Mesenchymal stem cell (in vitro differentiated cells and primary cell): ENCODE data around the gene TMEM260.

Experiments
- DNase-seq: peaks from one replicate; pipeline ENCODE4 v3.0.0-alpha.2; 2013
- H2AFZ ChIP-seq: one replicate; pipeline ENCODE4 v1.6.1; 2013; ENCODE audit warnings: low read depth, mild to moderate bottlenecking, control low read depth, inconsistent platforms, low read length, moderate library complexity
- H2AK5ac ChIP-seq: 2 replicates; pipeline ENCODE4 v1.6.1; 2013; ENCODE audit warnings: low read length, moderate library complexity, mild to moderate bottlenecking, inconsistent platforms; ENCODE audit not compliant: severe bottlenecking
- H2BK120ac ChIP-seq: one replicate; pipeline ENCODE4 v1.6.1; 2013; ENCODE audit warnings: low read depth, mild to moderate bottlenecking, inconsistent platforms, low read length, moderate library complexity
- H2BK12ac ChIP-seq, 2 experiments: one replicate each; pipeline ENCODE4 v1.6.1; 2013; ENCODE audit warnings: inconsistent platforms in 2 of 2, low read length in 2 of 2, mild to moderate bottlenecking in 2 of 2, moderate library complexity in 2 of 2, control low read depth in 1 of 2
- H2BK15ac ChIP-seq: one replicate; pipeline ENCODE4 v1.6.1; 2013; ENCODE audit warnings: mild to moderate bottlenecking, low read depth, inconsistent platforms; ENCODE audit not compliant: poor library complexity, severe bottlenecking
- H2BK5ac ChIP-seq: 2 replicates; pipeline ENCODE4 v1.6.1; 2013; ENCODE audit warnings: low read depth, mild to moderate bottlenecking, low read length, control low read depth, inconsistent platforms; ENCODE audit not compliant: poor library complexity, severe bottlenecking
- H3K14ac ChIP-seq, 2 experiments: one replicate each; pipeline ENCODE4 v1.6.1; 2013; ENCODE audit warnings: inconsistent platforms in 2 of 2, low read length in 2 of 2, control low read depth in 1 of 2, mild to moderate bottlenecking in 1 of 2, moderate library complexity in 1 of 2
- H3K18ac ChIP-seq, 2 experiments: one replicate each; pipeline ENCODE4 v1.6.1; 2013; ENCODE audit warnings: inconsistent platforms in 2 of 2, low read length in 2 of 2, control low read depth in 1 of 2, low read depth in 1 of 2, mild to moderate bottlenecking in 1 of 2
- H3K23ac ChIP-seq, 2 experiments: one replicate each; pipeline ENCODE4 v1.6.1; 2013; ENCODE audit warnings: inconsistent platforms in 2 of 2, low read length in 2 of 2, mild to moderate bottlenecking in 2 of 2, moderate library complexity in 2 of 2, control low read depth in 1 of 2
- H3K27ac ChIP-seq: 2 replicates; pipeline ENCODE4 v1.5.1; 2013; ENCODE audit warnings: mild to moderate bottlenecking, moderate library complexity, low read length, control low read depth, inconsistent platforms; ENCODE audit not compliant: poor library complexity, severe bottlenecking
- H3K27me3 ChIP-seq, 2 experiments: 2 replicates each; pipeline versions ENCODE4 v1.6.1 to v1.7.0; 2013; ENCODE audit warnings: low read length in 2 of 2, mild to moderate bottlenecking in 2 of 2, moderate library complexity in 2 of 2, control low read depth in 1 of 2, inconsistent platforms in 1 of 2; ENCODE audit not compliant: control insufficient read depth in 1 of 2, insufficient read depth in 1 of 2
- H3K36me3 ChIP-seq, 2 experiments: 2 replicates each; pipeline versions ENCODE4 v1.6.1 to v1.7.0; 2013; ENCODE audit warnings: low read length in 2 of 2, control low read depth in 1 of 2, inconsistent platforms in 1 of 2, low read depth in 1 of 2, mild to moderate bottlenecking in 1 of 2; ENCODE audit not compliant: insufficient read depth in 2 of 2, control insufficient read depth in 1 of 2
- H3K4ac ChIP-seq, 2 experiments: one replicate each; pipeline ENCODE4 v1.6.1; 2013; ENCODE audit warnings: inconsistent platforms in 2 of 2, low read length in 2 of 2, mild to moderate bottlenecking in 2 of 2, moderate library complexity in 2 of 2, control low read depth in 1 of 2, low read depth in 1 of 2
- H3K4me1 ChIP-seq: 2 replicates; pipeline ENCODE4 v1.6.1; 2013; ENCODE audit warnings: low read depth, low read length, control low read depth; ENCODE audit not compliant: control insufficient read depth, insufficient read depth
- H3K4me2 ChIP-seq: 2 replicates; pipeline ENCODE4 v1.6.1; 2013; ENCODE audit warnings: low read length, mild to moderate bottlenecking, inconsistent platforms; ENCODE audit not compliant: poor library complexity, severe bottlenecking
- H3K4me3 ChIP-seq, 2 experiments: 2 replicates each; pipeline versions ENCODE4 v1.5.1 to v1.7.0; 2013; ENCODE audit warnings: low read length in 2 of 2, mild to moderate bottlenecking in 2 of 2, control low read depth in 1 of 2, low read depth in 1 of 2; ENCODE audit not compliant: insufficient read depth in 1 of 2
- H3K79me1 ChIP-seq: replicated peaks from 2 replicates; pipeline ENCODE4 v1.6.1; 2013; ENCODE audit warnings: mild to moderate bottlenecking, control low read depth, low read length, inconsistent platforms; ENCODE audit not compliant: poor library complexity, severe bottlenecking
- H3K9ac ChIP-seq: 2 replicates; pipeline ENCODE4 v1.7.0; 2013; ENCODE audit warnings: mild to moderate bottlenecking, low read length, moderate library complexity
- H3K9me3 ChIP-seq: 2 replicates; pipeline ENCODE4 v1.7.0; 2013; ENCODE audit warnings: mild to moderate bottlenecking, low read length; ENCODE audit not compliant: control insufficient read depth
- H4K8ac ChIP-seq: one replicate; pipeline ENCODE4 v1.6.1; 2013; ENCODE audit warnings: inconsistent platforms, mild to moderate bottlenecking, low read length, moderate library complexity
- H4K91ac ChIP-seq: one replicate; pipeline ENCODE4 v1.6.1; 2013; ENCODE audit warnings: mild to moderate bottlenecking, low read length, inconsistent platforms
- WGBS: methylation state at CpG from one replicate; pipeline ENCODE4 v1.1.7; 2013; ENCODE audit warnings: mixed read lengths; 5-methylcytosine and 5-hydroxymethylcytosine counted together

Gene TMEM260

GRCh38 chr14:56594428-56594827, 14.8 kb downstream of the TMEM260 start:
- no peak overlapping the region for H3K18ac ChIP-seq
- no peak overlapping the region for H2BK12ac ChIP-seq
- no peak overlapping the region for H3K14ac ChIP-seq
- no peaks in the 10 kb centered on the region for H3K9me3 ChIP-seq
- no peak overlapping the region for H2BK5ac ChIP-seq
- no peaks in the 10 kb centered on the region for H3K4me1 ChIP-seq
- H4K8ac ChIP-seq, result no peak overlapping the region
- no peak overlapping the region for H3K27ac ChIP-seq
- no peak overlapping the region for H3K9ac ChIP-seq
- H3K4me2 ChIP-seq, result no peak overlapping the region
- no peak overlapping the region for H2BK15ac ChIP-seq
- no peak overlapping the region for H3K23ac ChIP-seq
- H2AFZ ChIP-seq, result no peak overlapping the region
- H3K4me3 ChIP-seq, result no peak overlapping the region
- H2BK120ac ChIP-seq, result no peak overlapping the region
- WGBS, result no CpG with 5 or more reads among the region's 1 CpG
- no peak overlapping the region for H4K91ac ChIP-seq
- no peak for DNase-seq
- H3K27me3 ChIP-seq, result no peaks in the 10 kb centered on the region
- peaks cover 4% of the 10 kb centered on the region for H3K79me1 ChIP-seq
- peaks cover 0 to 40% of the 10 kb centered on the region in 2 experiments for H3K36me3 ChIP-seq
- no peak overlapping the region for H2AK5ac ChIP-seq
- no peak overlapping the region for H3K4ac ChIP-seq

- no peak for DNase-seq
- H4K91ac ChIP-seq, result no peak overlapping the region
- H3K4me1 ChIP-seq, result no peaks in the 10 kb centered on the region
- 100% methylated on average over 1 of the region's 1 CpG for WGBS
- H3K18ac ChIP-seq, result no peak overlapping the region
- H3K4me3 ChIP-seq, result no peak overlapping the region
- H3K14ac ChIP-seq, result no peak overlapping the region
- H2BK5ac ChIP-seq, result no peak overlapping the region
- H3K4me2 ChIP-seq, result no peak overlapping the region
- no peak overlapping the region for H4K8ac ChIP-seq
- H2BK15ac ChIP-seq, result no peak overlapping the region
- no peak overlapping the region for H2AFZ ChIP-seq
- no peak overlapping the region for H3K23ac ChIP-seq
- H3K79me1 ChIP-seq, result no peaks in the 10 kb centered on the region
- no peaks in the 10 kb centered on the region for H3K9me3 ChIP-seq
- no peak overlapping the region for H2BK12ac ChIP-seq
- H3K27ac ChIP-seq, result no peak overlapping the region
- no peak overlapping the region for H3K4ac ChIP-seq
- no peak overlapping the region for H3K9ac ChIP-seq
- no peaks in the 10 kb centered on the region for H3K27me3 ChIP-seq
- H3K36me3 ChIP-seq, result peaks cover 0 to 15% of the 10 kb centered on the region in 2 experiments
- no peak overlapping the region for H2BK120ac ChIP-seq
- H2AK5ac ChIP-seq, result no peak overlapping the region
Measured at GRCh38 chr14:56598519-56598918, 18.9 kb downstream of the TMEM260 start.

GRCh38 chr14:56603648-56604047, 24.1 kb downstream of the TMEM260 start:
- no peak overlapping the region for H3K27ac ChIP-seq

GRCh38 chr14:56608689-56609088, 29.1 kb downstream of the TMEM260 start:
- Histone ChIP-seq H4K8ac (no peak overlapping the region), H3K36me3 (peaks cover 6 to 69% of the 10 kb centered on the region in 2 experiments), H2BK15ac (no peak overlapping the region), H3K4me2 (no peak overlapping the region), H3K18ac (no peak overlapping the region), H2AK5ac (no peak overlapping the region), H3K27ac (no peak overlapping the region), H2BK5ac (no peak overlapping the region), H3K79me1 (peaks cover under 1% of the 10 kb centered on the region), H3K23ac (no peak overlapping the region), H2BK120ac (no peak overlapping the region), H3K14ac (no peak overlapping the region), H3K4me1 (no peaks in the 10 kb centered on the region), H3K4me3 (no peak overlapping the region), H3K4ac (no peak overlapping the region), H3K27me3 (no peaks in the 10 kb centered on the region), H2BK12ac (no peak overlapping the region), H3K9me3 (no peaks in the 10 kb centered on the region), H4K91ac (no peak overlapping the region), H3K9ac (no peak overlapping the region), H2AFZ (no peak overlapping the region)
- no peak for DNase-seq
- 72% methylated on average over 2 of the region's 2 CpGs for WGBS

More at GRCh38 chr14:56603648-56604047, 24.1 kb downstream of the TMEM260 start:
- H3K79me1 ChIP-seq, result peaks cover 1% of the 10 kb centered on the region
- H3K9me3 ChIP-seq, result no peaks in the 10 kb centered on the region
- H3K4ac ChIP-seq, result no peak overlapping the region
- H4K91ac ChIP-seq, result no peak overlapping the region
- H2BK15ac ChIP-seq, result no peak overlapping the region
- H2AFZ ChIP-seq, result no peak overlapping the region
- no peak overlapping the region for H4K8ac ChIP-seq
- no peak overlapping the region for H3K9ac ChIP-seq
- 96% methylated on average over 2 of the region's 2 CpGs for WGBS
- H3K23ac ChIP-seq, result no peak overlapping the region
- H3K18ac ChIP-seq, result no peak overlapping the region
- no peak overlapping the region for H3K4me3 ChIP-seq
- peaks cover 3 to 31% of the 10 kb centered on the region in 2 experiments for H3K36me3 ChIP-seq
- no peaks in the 10 kb centered on the region for H3K4me1 ChIP-seq
- no peak overlapping the region for H3K4me2 ChIP-seq
- no peak for DNase-seq
- H2BK120ac ChIP-seq, result no peak overlapping the region
- H3K14ac ChIP-seq, result no peak overlapping the region
- H2BK12ac ChIP-seq, result no peak overlapping the region
- no peaks in the 10 kb centered on the region for H3K27me3 ChIP-seq
- H2BK5ac ChIP-seq, result no peak overlapping the region
- no peak overlapping the region for H2AK5ac ChIP-seq
